Spleen (tissue), 11 donors: Measurements from ENCODE around the gene HMCN2. TPM values are rescaled to one million over a fixed set of nuclear protein-coding genes. Genes with fewer than 3 reads are reported as not detected.

Experiments
- DNase-seq: peaks from one replicate; pipeline ENCODE4 v3.0.0-alpha.2; 2020
- H3K27ac ChIP-seq, 8 donors: fragments of 200-600 bp; sonication (generic) in 7 of 8; 1 replicate in 4 of 8; 2 replicates in 4 of 8; pipeline versions ENCODE4 v1.5.0 to v1.8.0; 2016 to 2021; ENCODE audit warnings: inconsistent platforms in 4 of 8, mild to moderate bottlenecking in 4 of 8, moderate library complexity in 1 of 8
- H3K27me3 ChIP-seq, 7 donors: fragments of 200-600 bp; sonication (generic) in 6 of 7; replicated peaks in 1 of 7; 1 replicate in 4 of 7; 2 replicates in 3 of 7; pipeline versions ENCODE4 v1.5.0 to v1.8.0; 2016 to 2021; ENCODE audit warnings: inconsistent platforms in 3 of 7, mild to moderate bottlenecking in 1 of 7
- H3K36me3 ChIP-seq, 6 donors: fragments of 200-600 bp; sonication (generic) in 5 of 6; 1 replicate in 4 of 6; 2 replicates in 2 of 6; pipeline versions ENCODE4 v1.5.0 to v1.8.0; 2016 to 2021; ENCODE audit warnings: inconsistent platforms in 2 of 6
- H3K4me1 ChIP-seq, 6 donors: fragments of 200-600 bp; sonication (generic) in 5 of 6; 1 replicate in 3 of 6; 2 replicates in 3 of 6; pipeline versions ENCODE4 v1.5.0 to v1.8.0; 2016 to 2021; ENCODE audit warnings: inconsistent platforms in 3 of 6
- H3K4me3 ChIP-seq, 8 donors: fragments of 200-600 bp; sonication (generic) in 7 of 8; 1 replicate in 4 of 8; 2 replicates in 4 of 8; pipeline versions ENCODE4 v1.5.0 to v1.8.0; 2016 to 2021; ENCODE audit warnings: inconsistent platforms in 4 of 8, mild to moderate bottlenecking in 4 of 8, moderate library complexity in 2 of 8
- H3K9me3 ChIP-seq, 8 donors: fragments of 200-600 bp; sonication (generic) in 7 of 8; 1 replicate in 4 of 8; 2 replicates in 4 of 8; pipeline versions ENCODE4 v1.5.0 to v1.8.0; 2016 to 2021; ENCODE audit warnings: inconsistent platforms in 4 of 8
- CTCF ChIP-seq, 11 experiments: fragments of 200-600 bp in 7 of 11; fragments of 450-650 bp in 4 of 11; sonication (generic) in 4 of 11; IDR thresholded peaks in 8 of 11; conservative IDR thresholded peaks in 3 of 11; 1 replicate in 7 of 11; 2 replicates in 4 of 11; pipeline versions ENCODE4 v1.4.0 to v1.8.0; 2016 to 2021; ENCODE audit warnings: antibody characterized with exemption in 11 of 11, inconsistent platforms in 4 of 11, mild to moderate bottlenecking in 1 of 11
- POLR2A ChIP-seq, 3 donors: fragments of 450-650 bp; IDR thresholded peaks; one replicate each; pipeline ENCODE4 v1.5.1; 2017; ENCODE audit warnings: antibody characterized with exemption in 3 of 3, mild to moderate bottlenecking in 1 of 3
- POLR2AphosphoS5 ChIP-seq, 3 donors: sonication (generic); formaldehyde crosslinking; IDR thresholded peaks; one replicate each; pipeline ENCODE4 v1.5.1; 2017; ENCODE audit warnings: antibody characterized with exemption in 3 of 3
- WGBS, 5 donors: extraction: QIAGEN DNeasy Blood & Tissue Kit in 3 of 5; methylation state at CpG; one replicate each; pipeline versions ENCODE4 v1.1.5 to v1.1.7; 2013 to 2018; 5-methylcytosine and 5-hydroxymethylcytosine counted together
- intact Hi-C: fragments of 100-400 bp; cut with DNase I; formaldehyde crosslinking; loops from one replicate; pipeline ENCODE4 v1.15.0; 2023; ENCODE audit warnings: low total_unique reads
- polyA plus RNA-seq, 3 donors: library from polyadenylated mRNA; stranded (reverse); fragments of 200-250 nt; gene quantifications; one replicate each; pipeline ENCODE4 v1.2.1, GENCODE V29; 2013
- total RNA-seq, 7 donors: library from RNA; depleted of rRNA in 3 of 7; stranded (reverse); fragments of >200 nt in 3 of 7; fragmentation: NEBNext Ultra II Directional in 4 of 7; extraction: Animal tissue kit (Norgen Biotek cat#: 25700) in 4 of 7; gene quantifications; one replicate each; pipeline versions ENCODE4 v1.1.0 to v1.2.1, GENCODE V29; 2016 to 2021
- donor health status: healthy with polysubstance abuse.
- donor health status: DM: no; HTN: no; CAD: no; lungs with moderate emphysema.
- donor health status: DM: no; HTN: no; CAD: no.
- donor health status: Bipolar disorder and iron deficiency.
- donor health status: healthy.
- donor health status: DM: no; HTN: no; CAD: no.
- donor health status: DM: yes; HTN: yes; CAD: no.

The HMCN2 gene
- total and polyA plus RNA-seq, 10 donors: 0.09 to 1.9 (median 0.73) TPM

DNA sequence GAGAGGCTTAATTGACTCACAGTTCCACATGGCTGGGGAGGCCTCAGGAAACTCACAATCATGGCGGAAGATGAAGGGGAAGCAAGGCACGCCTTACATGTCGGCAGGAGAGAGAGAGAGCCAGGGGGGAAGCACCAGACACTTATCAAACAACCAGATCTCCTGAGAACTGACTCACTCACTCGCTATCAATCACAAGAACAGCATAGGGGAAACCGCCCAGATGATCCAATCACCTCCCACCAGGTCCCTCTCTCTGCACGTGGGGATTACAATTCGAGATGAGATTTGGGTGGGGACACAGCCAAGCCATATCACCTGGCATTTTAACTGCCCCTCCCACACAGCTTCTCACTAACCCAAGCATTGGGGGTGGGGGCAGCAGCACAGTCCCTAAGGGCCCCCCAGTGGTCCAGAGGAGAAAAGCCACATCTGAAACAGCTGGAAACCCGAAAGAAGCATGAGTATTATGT, 103.1 kb downstream of the HMCN2 start:
- no peak for DNase-seq
- no peaks in the 10 kb centered on the region for H3K36me3 ChIP-seq

DNA sequence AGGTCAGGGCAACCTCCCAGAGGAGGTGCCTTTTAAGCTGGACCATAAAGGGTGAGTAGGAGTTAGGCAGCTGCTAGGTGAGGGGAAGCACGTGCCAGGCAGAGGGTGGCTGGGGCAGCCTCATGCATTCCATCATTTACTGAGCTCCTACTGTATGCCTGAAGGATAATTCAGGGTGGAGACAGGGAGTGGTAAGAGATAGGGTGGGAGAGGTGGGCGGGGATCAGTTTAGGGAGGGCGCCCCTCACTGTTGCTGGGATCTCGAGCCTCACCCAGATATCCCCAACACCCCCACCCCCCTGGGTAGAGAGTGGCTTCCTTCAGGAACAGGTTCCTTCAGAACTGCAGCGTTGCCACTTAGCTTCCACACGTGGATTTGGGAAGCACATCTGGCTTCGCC, 104.7 kb downstream of the HMCN2 start:
- no peak for DNase-seq
- no peak for TF ChIP-seq POLR2A (IDR thresholded peaks at IDR 0.05)
- no peak for TF ChIP-seq CTCF (IDR thresholded peaks at IDR 0.05 in 8 of 11, conservative IDR thresholded peaks at IDR 0.05 in 3 of 11)
- no peak for TF ChIP-seq POLR2AphosphoS5 (IDR thresholded peaks at IDR 0.05)
- Histone ChIP-seq H3K4me1 (no peaks in the 10 kb centered on the region), H3K36me3 (no peaks in the 10 kb centered on the region), H3K4me3 (no peak overlapping the region), H3K27ac (no peak overlapping the region), H3K9me3 (no peaks in the 10 kb centered on the region), H3K27me3 (peaks cover 0 to 30% (median 0%) of the 10 kb centered on the region in 7 donors)
- intact Hi-C loops: no loop called here
- WGBS, 5 donors: 71 to 84% (median 76%) methylated on average over 6 to 7 of the region's 7 CpGs

More for the DNA sequence above, 103.1 kb downstream of the HMCN2 start:
- 30 to 48% (median 38%) methylated on average over 8 of the region's 8 CpGs for WGBS, 5 donors
- no peak for TF ChIP-seq POLR2AphosphoS5 (IDR thresholded peaks at IDR 0.05)
- TF ChIP-seq CTCF (IDR thresholded peaks at IDR 0.05 in 8 of 11, conservative IDR thresholded peaks at IDR 0.05 in 3 of 11): no peak
- TF ChIP-seq POLR2A (IDR thresholded peaks at IDR 0.05): no peak
- Histone ChIP-seq H3K9me3 (no peaks in the 10 kb centered on the region), H3K27ac (no peak overlapping the region), H3K27me3 (peaks cover 0 to 39% (median 0%) of the 10 kb centered on the region in 7 donors), H3K4me1 (no peaks in the 10 kb centered on the region), H3K4me3 (no peak overlapping the region)
- intact Hi-C loops: no loop called here

GRCh38 chr9:130371196-130371966, 105.8 kb downstream of the HMCN2 start:
- DNase-seq: no peak
- intact Hi-C loops: no loop called here
- H3K4me1 ChIP-seq: no peaks in the 10 kb centered on the region
- TF ChIP-seq CTCF (IDR thresholded peaks at IDR 0.05 in 8 of 11, conservative IDR thresholded peaks at IDR 0.05 in 3 of 11) (no peak), POLR2A (IDR thresholded peaks at IDR 0.05) (no peak), POLR2AphosphoS5 (IDR thresholded peaks at IDR 0.05) (no peak)
- H3K36me3 ChIP-seq: no peaks in the 10 kb centered on the region
- peaks cover 0 to 22% (median 0%) of the 10 kb centered on the region in 7 donors for H3K27me3 ChIP-seq
- no peaks in the 10 kb centered on the region for H3K9me3 ChIP-seq
- no peak overlapping the region for H3K4me3 ChIP-seq
- 84 to 91% (median 90%) methylated on average over 3 of the region's 3 CpGs for WGBS, 5 donors
- no peak overlapping the region for H3K27ac ChIP-seq

DNA sequence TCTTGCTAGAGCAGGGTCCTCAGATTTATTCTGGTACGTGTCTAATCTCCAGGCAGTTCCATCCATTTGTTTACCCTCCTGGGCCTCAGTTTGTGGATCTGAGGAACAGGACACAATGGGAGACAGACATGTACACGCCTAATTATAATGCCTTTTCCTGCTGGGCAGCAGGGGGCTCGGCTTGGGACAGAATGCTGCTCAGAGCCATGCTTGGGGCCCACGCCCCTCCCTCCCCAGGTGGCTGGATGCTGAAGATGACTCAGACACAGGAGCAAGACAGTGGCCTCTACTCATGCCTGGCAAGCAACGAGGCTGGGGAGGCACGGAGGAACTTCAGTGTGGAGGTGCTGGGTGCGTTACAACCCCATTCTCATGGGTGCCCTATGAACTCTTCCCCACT, 106.5 kb downstream of the HMCN2 start:
- intact Hi-C loops: no loop called here
- TF ChIP-seq CTCF (IDR thresholded peaks at IDR 0.05 in 8 of 11, conservative IDR thresholded peaks at IDR 0.05 in 3 of 11) (no peak), POLR2A (IDR thresholded peaks at IDR 0.05) (no peak), POLR2AphosphoS5 (IDR thresholded peaks at IDR 0.05) (no peak)
- 69 to 88% (median 74%) methylated on average over 7 of the region's 7 CpGs for WGBS, 5 donors

More for the DNA sequence above, 106.5 kb downstream of the HMCN2 start:
- no peaks in the 10 kb centered on the region for H3K36me3 ChIP-seq
- H3K27me3 ChIP-seq: peaks cover 0 to 17% (median 0%) of the 10 kb centered on the region in 7 donors
- H3K27ac ChIP-seq: no peak overlapping the region
- no peak for DNase-seq
- no peaks in the 10 kb centered on the region for H3K4me1 ChIP-seq
- no peaks in the 10 kb centered on the region for H3K9me3 ChIP-seq
- H3K4me3 ChIP-seq: no peak overlapping the region
